ENCODE measurements around the gene LSM14A.

GRCh38 chr19:34187011-34187410, 14.7 kb downstream of the LSM14A start:
- TF ChIP-seq CTCF (IDR thresholded peaks at IDR 0.05; ENCODE audit: low read depth, low read length), result no peak
- TF ChIP-seq POLR2A (IDR thresholded peaks at IDR 0.05; ENCODE audit: extremely low read depth, insufficient read length), result no peak
- no peak for TF ChIP-seq MYC (IDR thresholded peaks at IDR 0.05; ENCODE audit: low read depth, low read length)
- no peak for TF ChIP-seq MAX (IDR thresholded peaks at IDR 0.05; ENCODE audit: low read depth, low read length)

Data from NB4 (cell line).